NK-92 (cell line): ENCODE data around the gene NXPE3.

Experiments
- DNase-seq: peaks from one replicate; lab custom pipeline; 2025; ENCODE audit not compliant: unreplicated experiment; lab: John Stamatoyannopoulos, UW

Gene NXPE3

DNA sequence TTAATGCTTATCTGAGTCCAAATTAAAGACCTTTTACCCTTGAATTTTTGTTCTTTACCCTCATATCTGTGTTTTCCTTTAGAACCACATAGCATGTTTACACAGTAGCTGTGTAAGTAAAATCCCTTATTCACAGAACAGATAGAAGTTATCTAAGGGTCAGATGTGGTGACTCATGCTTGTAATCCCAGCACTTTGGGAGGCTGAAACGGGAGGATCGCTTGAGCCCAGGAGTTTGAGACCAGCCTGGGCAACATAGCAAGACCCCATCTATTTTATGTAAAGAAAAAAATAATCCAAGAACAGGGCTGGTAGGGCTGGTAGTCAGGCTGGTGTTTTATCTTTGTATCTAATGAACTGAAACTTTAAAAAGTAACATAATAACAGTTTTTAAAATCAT is 23.2 kb downstream of the NXPE3 start:
- no peak for DNase-seq

DNA sequence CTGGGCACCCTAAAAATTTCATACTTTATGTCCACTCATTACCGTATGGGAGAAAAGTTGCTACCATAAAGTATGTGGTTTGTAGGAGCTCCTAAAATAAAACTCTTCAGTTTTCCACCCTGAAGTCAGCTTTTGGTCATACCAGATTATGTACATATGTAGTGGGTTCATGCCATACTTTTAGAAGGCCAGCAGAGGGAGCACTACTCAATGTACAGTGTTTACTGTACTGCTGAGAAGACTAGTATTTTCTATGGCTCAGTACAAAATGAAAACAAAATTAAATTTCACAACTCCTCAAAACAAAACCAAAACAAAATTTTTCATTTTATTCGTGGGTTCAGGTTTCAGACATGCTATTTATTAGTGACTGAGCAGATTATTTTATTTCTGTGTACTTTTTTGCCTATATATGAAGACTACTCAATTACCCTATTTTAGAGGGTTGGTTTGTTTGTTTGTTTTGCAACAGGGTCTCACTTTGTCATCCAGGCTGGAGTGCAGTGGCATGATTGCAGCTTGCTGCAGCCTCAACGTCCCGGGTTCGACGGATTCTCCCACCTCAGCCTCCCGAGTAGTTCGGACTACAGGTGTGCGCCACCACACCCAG is 24.3 kb downstream of the NXPE3 start:
- no peak for DNase-seq

DNA sequence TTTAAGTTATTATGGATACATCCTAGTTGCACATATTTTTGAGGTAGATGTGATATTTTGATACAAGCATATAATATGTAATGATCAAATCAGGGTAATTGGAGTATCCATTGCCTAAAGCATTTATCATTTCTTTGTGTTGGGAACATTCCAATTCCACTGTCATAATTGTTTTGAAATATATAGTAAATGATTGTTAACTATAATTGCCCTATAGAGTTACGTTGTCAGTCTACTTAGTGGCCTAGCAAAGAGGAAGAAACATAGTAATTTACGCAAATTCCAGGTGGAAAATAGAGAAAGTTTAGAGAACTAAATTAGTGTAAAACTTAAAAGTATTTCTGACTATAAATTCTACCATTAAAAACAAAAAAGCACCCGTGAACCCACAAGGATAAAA is 24.9 kb downstream of the NXPE3 start:
- DNase-seq = no peak

DNA sequence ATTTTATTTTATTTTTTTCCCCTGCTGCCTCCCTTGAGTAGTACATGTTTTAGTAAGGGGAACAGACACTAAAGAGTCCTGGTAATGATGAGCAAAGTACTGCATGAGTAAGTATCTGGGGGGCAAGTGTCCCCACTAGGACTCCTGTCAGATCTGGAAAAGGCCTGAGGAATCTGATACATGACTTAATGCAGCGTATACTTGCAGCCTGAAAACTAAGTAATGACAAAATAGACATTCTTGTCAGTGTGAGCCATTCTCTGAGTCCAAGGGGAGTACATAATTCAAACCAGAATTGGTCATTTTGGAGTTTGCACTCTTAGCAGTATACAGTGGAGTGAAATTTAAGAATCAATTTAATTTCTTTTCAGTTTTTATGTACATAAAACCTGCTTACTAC is 27.5 kb downstream of the NXPE3 start:
- DNase-seq = no peak

DNA sequence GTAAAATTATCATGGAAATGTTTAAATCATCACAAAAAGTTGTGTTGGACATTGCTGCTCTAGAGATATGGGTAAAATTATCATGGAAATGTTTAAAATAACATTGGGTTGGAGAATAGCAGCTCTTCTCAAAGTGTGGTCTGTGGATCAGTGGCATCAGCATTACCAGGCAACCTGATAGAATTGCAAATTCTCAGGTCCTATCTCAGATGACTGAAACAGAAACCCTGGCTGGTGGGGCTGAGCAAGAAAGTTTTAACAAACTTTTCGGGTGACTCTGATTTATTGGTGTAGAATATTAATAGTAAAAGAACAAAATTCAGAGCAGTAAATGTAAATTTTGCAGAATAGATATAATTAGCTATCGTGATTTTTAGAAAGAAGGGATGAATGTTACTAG is 28.9 kb downstream of the NXPE3 start:
- DNase-seq = no peak

DNA sequence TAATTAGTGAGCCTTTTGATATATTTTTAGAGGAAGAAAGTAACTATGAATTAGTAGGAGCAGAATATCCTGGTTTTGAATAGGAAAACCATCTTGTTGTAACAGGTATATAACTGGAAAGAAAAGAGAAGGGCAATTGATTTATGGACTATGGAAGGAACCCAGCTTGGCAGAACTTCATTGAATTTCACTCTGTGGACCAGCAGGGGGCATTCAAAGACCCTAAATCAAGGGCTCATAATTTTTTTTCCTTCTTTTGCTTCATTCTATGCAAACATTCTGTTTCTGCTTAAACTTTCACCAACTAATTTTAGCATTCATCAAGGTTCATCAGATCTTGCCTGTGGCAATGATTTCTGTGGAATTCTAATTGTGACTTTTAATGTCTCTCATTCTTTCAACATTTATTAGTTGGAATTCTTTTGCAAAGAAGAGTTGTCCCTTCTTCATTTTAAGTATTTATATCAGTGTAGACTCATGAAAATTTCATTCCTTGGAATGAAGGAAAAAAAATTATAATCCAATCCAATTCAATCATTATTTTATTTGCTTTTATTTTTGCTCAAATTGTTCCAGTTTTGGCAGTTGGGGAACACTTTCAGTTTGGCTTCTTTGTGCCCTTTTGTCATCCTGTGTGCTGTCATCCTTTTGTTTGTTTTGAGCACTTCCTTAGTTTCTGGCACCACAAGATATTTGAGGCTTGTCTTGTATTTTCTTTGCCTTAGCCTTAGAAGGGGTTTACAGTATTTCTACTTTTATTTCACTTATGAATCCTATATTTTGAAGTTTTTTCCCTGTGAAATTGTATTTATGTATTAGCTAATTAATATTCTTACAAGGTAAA is 30.4 kb downstream of the NXPE3 start:
- no peak for DNase-seq

DNA sequence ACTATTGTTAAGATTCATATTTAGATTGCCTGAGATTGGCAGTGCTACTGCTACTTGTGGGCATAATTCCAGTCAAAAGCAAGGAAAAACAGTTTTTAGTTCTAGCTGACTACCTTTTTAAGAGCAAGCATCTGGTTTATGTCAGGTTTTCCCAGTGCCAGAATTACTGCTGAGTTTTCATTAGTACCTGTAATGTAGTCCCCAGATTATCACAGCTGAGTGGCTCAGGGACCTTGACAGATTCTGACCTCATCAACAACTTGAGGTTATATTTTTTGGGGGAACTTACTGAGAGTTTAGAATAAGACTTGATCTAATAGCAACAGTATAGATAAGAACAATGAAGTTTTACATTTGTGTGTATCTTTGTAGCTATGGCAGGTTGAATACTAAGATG is 31.0 kb downstream of the NXPE3 start:
- DNase-seq = no peak

DNA sequence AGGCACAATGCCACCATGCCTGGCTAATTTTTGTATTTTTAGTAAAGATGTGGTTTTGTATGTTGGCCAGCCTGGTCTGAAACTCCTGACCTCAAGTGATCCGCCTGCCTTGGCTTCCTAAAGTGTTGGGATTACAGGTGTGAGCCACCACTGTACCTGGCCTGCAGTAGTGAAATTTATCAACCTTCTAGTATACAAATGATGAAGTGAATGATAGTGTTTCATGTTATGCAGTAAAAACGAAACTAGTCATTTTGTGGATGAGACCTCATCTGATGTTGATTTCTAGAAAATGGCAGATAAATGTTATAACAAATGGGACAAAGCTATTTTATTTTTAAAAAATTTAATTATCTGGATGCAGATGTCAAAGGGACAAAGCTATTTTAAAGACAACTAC is 32.9 kb downstream of the NXPE3 start:
- DNase-seq = no peak

DNA sequence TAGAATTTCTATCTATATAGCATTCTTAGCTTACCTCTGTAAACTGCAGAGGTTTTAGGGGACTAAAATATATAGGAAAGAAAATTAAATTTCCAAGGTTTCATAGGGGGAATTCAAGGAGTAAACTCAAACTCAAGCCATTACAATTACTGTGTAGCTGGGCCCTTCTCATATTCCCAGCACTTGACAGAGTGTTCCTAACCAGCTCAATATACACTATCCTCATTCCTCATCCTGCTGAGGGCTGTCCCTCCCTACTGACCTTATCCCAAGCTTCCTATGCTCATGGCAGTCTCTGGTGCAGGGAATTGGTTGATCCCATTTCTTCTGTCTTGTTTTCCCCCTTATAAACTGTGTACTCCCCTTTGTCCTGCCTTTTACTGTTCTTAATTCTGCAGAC is 33.9 kb downstream of the NXPE3 start:
- no peak for DNase-seq

DNA sequence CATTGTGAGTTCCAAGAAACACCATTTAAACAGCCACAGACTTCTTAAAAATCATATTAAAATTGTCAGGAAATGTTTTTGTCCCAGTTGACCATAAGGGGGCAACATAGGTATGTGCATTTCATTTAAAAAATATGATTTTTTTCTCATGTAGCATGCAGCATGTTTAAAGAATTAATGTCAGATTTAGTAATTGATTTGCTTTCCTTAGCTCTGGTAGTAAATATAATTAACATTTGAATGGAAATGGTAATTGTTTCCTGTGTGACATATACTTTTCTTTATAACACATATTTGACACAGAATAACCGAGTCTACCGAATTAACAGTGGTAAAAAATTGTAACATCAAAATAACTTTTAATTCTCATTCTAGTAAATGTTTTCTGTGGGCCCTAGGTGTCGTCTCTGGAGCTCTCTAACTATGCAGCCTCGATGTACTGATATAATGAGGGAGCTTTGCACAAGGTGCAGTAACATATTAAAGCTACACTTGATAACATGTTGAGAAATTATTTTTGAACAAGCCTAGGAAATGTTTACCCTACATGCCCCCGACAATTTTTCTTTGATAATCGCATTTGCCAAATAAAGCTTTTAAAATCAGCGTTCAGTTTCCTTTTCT is 34.9 kb downstream of the NXPE3 start:
- no peak for DNase-seq

DNA sequence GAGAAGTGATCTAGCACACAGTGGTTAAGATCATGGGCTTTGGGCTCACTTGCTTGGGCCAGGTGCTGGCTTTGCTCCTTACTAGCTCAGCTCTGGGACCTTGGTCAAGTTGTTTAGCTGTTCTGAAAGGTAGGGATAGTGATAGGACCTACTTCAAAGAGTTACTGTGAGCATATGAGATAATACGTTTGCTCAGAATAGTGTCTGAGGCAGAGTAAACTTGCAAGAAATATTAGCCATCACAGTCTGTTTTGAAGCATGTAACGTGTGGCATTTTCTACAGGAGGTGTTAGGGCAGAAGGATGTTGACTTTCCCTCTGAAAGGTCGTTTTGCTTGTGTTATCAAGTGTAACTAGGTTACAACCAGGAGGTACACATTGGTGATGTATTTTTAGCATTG is 35.8 kb downstream of the NXPE3 start:
- no peak for DNase-seq

DNA sequence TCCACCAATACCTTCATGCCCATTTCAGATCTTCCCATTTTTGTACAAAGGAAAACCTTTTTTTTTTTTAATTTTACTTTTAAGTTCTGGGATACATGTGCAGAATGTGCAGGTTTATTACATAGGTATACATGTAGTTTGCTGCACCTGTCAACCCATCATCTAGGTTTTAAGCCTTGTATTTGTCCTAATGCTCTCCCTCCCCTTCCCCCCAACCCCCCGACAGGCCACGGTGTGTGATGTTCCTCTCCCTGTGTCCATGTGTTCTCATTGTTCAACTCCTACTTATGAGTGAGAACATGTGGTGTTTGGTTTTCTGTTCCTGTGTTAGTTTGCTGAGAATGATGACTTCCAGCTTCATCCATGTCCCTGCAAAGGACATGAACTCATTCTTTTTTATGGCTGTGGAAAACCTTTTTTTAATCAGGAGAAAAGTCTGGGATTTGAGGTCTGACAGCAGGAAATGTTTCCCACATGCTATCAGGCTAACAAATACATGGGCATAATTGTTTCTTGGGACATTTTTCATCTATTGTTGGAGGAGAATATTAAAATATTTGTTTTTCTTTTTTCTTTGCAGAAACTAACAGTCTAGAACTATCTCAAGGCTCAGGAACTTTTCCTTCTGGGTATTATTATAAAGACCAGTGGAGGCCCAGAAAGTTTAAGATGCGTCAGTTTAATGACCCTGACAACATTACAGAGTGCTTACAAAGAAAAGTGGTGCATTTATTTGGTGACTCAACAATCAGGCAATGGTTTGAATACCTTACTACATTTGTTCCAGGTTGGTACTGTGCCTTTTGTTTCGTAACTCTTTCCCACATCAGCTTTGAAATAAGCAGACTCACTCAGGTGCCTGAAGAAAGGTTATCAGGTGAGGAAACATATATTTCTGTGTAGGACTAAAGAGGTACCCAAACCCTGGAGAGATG is 37.5 kb downstream of the NXPE3 start:
- DNase-seq = no peak

DNA sequence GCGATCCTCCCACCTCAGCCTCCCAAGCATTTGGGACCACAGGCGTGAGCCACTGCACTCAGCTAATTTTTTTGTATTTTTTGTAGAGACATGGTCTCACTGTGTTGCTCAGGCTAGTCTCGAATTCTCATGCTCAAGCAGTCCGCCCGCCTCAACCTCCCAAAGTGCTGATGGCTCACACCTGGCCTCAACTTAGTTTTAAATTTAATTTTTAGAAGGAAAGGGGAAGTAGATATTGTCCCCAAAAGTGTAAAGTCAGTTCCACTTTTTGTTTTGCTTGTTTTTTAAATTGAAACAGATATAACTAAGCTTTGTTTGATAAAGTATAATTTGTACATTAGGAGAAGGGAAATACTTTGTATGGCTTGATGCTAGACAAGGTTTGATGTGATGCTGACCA is 39.0 kb downstream of the NXPE3 start:
- no peak for DNase-seq

DNA sequence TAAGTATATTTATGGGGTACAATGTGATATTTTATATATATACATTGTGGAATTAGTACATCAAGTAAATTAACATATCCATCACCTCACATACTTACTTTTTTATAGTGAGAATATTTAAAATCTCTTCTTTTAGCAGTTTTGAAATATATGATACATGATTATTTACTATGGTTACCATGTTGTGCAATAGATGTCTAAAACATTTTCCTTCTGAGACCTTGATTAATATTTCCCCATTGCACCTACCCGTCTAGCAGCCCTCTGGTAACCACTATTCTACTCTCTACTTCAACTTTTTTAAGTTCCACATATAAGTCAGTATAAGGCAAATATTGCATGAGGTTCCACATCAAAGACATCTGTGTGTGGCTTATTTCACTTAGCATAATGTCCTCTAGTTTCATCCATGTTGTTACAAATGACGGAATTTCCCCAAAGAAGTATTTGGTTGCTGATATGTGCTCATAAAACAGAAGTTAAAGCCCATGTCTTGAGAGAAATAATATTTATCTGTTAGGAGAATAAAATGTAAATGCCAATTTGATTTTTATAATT is 40.7 kb downstream of the NXPE3 start:
- no peak for DNase-seq

DNA sequence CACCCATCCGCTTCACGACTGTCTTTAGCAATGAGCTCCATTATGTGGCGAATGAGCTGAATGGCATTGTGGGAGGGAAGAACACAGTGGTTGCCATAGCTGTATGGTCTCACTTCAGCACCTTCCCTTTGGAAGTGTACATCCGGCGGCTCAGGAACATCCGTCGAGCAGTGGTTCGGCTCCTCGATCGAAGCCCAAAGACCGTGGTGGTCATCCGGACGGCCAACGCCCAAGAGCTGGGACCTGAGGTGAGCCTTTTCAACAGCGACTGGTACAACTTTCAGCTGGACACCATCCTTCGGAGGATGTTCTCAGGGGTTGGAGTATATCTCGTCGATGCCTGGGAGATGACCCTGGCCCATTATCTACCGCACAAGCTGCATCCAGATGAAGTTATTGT is 42.5 kb downstream of the NXPE3 start:
- no peak for DNase-seq

DNA sequence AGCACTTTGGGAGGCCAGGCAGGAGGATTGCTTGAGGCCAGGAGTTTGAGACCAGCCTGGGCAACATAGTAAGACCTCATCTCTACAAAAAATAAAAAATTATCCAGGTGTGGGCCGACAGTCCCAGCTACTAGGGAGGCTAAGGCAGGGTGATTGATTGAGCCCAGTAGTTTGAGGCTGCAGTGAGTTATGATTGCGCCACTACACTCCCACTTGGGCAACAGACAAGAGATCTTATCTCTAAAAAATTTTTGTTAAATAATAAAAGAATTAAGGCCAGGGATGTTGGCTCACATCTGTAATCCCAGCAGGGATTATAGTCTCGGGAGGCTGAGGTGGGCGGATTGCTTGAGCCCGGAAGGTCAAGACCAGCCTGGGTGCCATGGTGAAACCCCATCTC is 44.5 kb downstream of the NXPE3 start:
- no peak for DNase-seq

DNA sequence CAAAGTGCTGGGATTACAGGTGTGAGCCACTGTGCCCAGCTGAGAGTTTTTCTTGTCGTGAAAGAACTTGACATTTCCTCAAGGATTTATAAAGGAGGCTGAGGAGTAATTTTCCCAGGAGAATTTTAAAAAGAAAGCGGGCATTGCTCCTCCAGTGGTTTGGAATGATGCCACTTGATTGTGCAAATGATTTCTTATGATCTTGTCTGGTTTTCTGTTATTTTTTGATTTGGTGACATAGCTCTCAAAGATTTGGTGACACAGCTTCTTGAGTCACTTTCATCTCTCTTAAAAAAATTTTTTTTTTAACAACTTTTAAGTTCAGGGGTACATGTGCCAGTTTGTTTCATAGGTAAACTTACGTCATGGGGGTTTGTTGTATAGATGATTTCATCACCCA is 45.7 kb downstream of the NXPE3 start:
- DNase-seq = no peak

DNA sequence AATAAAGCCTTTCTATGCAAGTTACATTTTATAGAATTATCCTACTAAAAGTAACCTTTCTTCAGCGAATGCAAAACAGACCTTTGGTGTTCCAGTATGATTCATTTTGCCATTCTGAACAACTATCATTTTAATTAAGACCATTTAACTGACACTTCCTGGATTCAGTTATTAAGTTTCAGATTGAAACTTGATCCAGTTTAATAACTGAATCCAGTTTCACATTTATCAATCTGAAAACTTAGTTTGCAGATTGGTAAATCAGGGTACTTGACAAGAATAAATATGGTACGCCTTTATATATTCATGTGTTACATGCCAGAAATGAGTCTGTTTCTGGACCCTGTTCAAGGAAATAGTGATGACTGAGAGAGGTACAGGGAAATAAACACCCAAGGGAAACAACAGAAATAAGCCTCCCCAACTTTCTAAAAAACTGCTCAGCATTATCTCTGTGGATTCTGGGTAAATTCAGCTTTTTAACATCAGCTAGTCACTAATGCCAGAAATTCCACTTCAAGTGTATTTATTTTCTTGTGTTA is 47.0 kb downstream of the NXPE3 start:
- DNase-seq = no peak

DNA sequence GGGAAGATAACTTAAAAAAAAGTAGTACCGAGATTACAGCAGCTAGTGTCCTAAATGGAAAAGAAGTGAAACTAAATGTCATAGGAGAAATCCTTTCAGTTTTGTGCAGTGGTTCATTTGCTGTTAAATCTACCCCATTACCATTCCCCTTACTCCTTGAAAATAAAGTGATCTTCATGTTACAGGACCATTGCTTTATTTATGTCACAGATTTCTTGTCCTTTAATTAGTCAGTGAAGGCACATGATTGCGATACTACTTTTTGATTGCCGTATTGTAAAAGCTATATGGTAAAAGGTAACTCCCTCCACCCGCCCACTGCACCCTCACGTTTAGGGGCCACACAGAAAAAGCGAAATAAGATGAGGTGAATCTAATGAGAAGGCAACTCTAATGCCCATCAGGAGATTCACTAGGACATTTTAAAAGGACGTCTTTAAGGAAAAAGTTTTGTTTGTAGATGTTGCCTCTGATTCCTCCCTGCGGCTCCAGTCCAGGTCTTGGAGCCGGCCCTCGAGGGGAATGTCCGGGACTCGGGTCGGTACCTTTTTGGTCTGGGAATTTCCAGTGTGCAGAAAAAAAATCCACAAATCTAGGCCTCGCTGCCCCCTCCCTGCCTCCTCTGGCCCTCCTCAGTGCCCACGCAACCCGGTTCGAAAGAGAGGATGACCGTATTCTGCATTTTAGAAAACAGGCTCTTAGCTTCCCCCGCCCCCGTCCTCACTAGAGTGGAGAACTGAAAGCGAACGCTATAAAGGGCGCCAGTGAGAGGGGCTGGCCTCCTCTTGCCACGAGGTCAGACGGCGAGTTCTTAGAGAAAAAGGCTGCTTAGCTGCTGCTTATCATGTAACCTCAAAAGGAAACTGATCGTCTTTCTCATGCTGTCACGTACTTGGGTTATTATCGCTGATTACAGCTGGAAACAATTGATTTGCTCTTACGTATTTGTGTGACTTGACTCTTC is 48.5 kb downstream of the NXPE3 start:
- no peak for DNase-seq

DNA sequence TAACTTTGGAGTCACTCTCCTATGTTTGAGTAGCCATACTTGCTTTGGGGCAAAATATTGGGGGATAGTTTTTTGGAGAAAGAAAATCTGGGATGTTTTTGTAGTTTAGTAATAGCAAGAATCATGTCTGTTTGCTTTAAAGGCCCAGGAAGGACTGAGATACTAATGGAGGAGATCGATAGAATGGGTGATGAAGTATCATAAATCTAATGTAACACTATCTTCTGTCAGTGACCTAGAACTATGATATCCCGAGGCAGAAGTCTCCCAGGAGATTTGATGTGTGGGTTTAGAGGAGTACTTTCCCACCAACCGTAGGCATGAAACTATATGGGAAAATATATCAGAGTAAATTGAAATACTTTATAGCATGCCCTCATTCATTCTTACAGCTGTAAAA is 49.3 kb downstream of the NXPE3 start:
- no peak for DNase-seq
